GM19452 (cell line): Measurements from ENCODE around the gene ATF7.

Experiments used
- ATAC-seq: cut with Tn5 transposase; IDR thresholded peaks from one replicate; pipeline ENCODE4 v1.9.1; 2021; ENCODE audit not compliant: unreplicated experiment

Gene ATF7

DNA sequence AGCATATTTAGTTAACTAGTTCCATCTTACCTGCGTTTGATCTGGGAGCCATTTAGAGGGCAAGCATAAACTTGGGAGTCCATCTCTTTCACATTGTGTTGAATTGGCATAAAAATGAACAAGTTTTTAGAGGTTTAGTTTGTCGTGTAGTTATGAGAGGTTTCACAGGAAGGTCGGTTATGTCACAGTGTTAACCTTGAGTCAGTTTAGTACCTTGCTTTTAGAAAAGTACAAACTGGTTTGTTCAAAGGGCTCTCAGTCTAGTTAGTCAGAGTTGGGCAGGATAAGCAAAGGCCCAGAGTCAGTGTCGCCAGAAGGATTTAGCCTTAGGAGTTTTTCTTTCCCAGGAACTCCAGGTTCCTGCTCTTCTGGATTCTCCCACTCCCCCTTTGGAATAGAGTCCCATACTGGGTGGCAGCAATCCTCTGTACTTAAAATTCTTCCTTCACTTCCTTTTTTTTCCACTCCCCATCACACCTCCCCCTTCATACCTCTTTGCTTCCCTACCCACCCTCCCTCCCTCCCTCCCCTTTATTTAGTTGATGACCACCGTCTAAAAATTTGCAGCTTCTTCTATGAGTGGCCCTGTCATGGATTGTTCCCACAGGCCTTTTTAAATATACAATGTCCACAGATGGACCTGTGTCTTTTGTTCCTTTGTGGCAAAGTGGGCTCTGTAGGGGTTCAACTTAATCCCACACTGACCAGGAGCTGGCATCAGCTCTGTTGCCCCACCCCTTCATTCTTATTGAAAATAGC is 162.2 kb downstream of the ATF7 start:
- ATAC-seq: no peak

DNA sequence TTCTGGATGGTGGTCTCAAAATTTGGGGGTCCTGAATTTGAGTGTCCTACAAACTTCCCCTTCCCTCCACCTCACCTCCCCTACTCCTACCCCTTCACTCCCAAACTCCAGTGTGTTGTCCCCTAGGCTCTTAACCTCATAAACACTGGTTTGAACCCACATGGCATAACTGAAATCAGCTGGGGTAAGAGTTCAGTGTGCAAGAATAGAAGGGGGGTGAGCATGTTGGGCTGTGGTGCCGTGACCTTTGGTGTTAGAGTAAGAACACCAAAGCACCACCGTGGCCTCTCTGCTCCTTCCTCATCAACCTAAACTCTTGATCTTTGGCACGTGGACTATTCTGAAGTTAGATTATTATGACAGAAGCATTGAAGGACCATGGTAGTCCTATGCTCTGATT is 163.2 kb downstream of the ATF7 start:
- no peak for ATAC-seq

GRCh38 chr12:53461591-53461990 is 164.6 kb downstream of the ATF7 start:
- no peak for ATAC-seq

DNA sequence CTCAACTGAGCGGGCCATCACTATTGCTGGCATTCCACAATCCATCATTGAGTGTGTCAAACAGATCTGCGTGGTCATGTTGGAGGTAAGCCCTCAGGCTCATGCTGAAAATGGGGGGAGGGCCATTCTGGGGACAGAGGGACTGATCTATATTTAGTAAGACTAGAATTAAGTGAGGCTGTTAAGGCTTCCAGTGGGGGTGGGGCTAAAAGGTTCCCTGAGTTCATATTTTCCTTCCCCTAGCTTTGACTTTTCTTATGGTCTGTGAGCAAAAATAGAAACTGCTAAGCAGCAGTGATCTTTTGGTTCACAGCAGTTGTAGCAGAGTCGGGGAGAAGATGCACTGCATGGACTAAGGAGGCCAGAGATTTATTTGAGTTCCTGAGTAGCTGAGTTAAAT is 165.1 kb downstream of the ATF7 start:
- no peak for ATAC-seq

- no peak for ATAC-seq
Observed at GRCh38 chr12:53459097-53459496, 167.1 kb downstream of the ATF7 start.
